Measurements from ENCODE around the gene SAMMSON.

SAMMSON gene

GRCh38 chr3:70038693-70039092 lies 39.2 kb downstream of the SAMMSON start:
- no peak overlapping the region for H3K4me3 ChIP-seq (ENCODE audit: low read depth in 1 of 2, low read length in 1 of 2)
- no peaks in the 10 kb centered on the region for H3K36me3 ChIP-seq
- no peak for TF ChIP-seq CTCF (IDR thresholded peaks at IDR 0.05)
- H3K9me3 ChIP-seq, result no peaks in the 10 kb centered on the region
- no peak overlapping the region for H3K27ac ChIP-seq
- H3K27me3 ChIP-seq, result no peaks in the 10 kb centered on the region
- no peaks in the 10 kb centered on the region for H3K4me1 ChIP-seq (ENCODE audit: control insufficient read depth in 1 of 2, insufficient read depth in 1 of 2, low read depth in 1 of 2, low read length in 1 of 2)

- TF ChIP-seq CTCF (IDR thresholded peaks at IDR 0.05), result no peak
- Histone ChIP-seq H3K4me3 (ENCODE audit: low read depth in 1 of 2, low read length in 1 of 2) (no peak overlapping the region), H3K36me3 (no peaks in the 10 kb centered on the region), H3K9me3 (no peaks in the 10 kb centered on the region), H3K4me1 (ENCODE audit: control insufficient read depth in 1 of 2, insufficient read depth in 1 of 2, low read depth in 1 of 2, low read length in 1 of 2) (no peaks in the 10 kb centered on the region), H3K27me3 (no peaks in the 10 kb centered on the region), H3K27ac (no peak overlapping the region)
Measured at GRCh38 chr3:70040386-70040785, 40.9 kb downstream of the SAMMSON start.

GRCh38 chr3:70042641-70043040 lies 43.1 kb downstream of the SAMMSON start:
- Histone ChIP-seq H3K4me3 (ENCODE audit: low read depth in 1 of 2, low read length in 1 of 2) (no peak overlapping the region), H3K4me1 (ENCODE audit: control insufficient read depth in 1 of 2, insufficient read depth in 1 of 2, low read depth in 1 of 2, low read length in 1 of 2) (no peaks in the 10 kb centered on the region), H3K27ac (no peak overlapping the region), H3K27me3 (no peaks in the 10 kb centered on the region), H3K36me3 (no peaks in the 10 kb centered on the region), H3K9me3 (no peaks in the 10 kb centered on the region)
- TF ChIP-seq CTCF (IDR thresholded peaks at IDR 0.05), result no peak

- Histone ChIP-seq H3K4me3 (ENCODE audit: low read depth in 1 of 2, low read length in 1 of 2) (no peak overlapping the region), H3K9me3 (no peaks in the 10 kb centered on the region), H3K4me1 (ENCODE audit: control insufficient read depth in 1 of 2, insufficient read depth in 1 of 2, low read depth in 1 of 2, low read length in 1 of 2) (no peaks in the 10 kb centered on the region), H3K27me3 (no peaks in the 10 kb centered on the region), H3K36me3 (no peaks in the 10 kb centered on the region), H3K27ac (no peak overlapping the region)
- TF ChIP-seq CTCF (IDR thresholded peaks at IDR 0.05), result no peak
Measured at GRCh38 chr3:70049761-70050160, 50.2 kb downstream of the SAMMSON start.

GRCh38 chr3:70053293-70053692 lies 53.8 kb downstream of the SAMMSON start:
- TF ChIP-seq CTCF (IDR thresholded peaks at IDR 0.05), result no peak
- Histone ChIP-seq H3K27ac (no peak overlapping the region), H3K4me1 (ENCODE audit: control insufficient read depth in 1 of 2, insufficient read depth in 1 of 2, low read depth in 1 of 2, low read length in 1 of 2) (no peaks in the 10 kb centered on the region), H3K9me3 (no peaks in the 10 kb centered on the region), H3K4me3 (ENCODE audit: low read depth in 1 of 2, low read length in 1 of 2) (no peak overlapping the region), H3K27me3 (no peaks in the 10 kb centered on the region), H3K36me3 (no peaks in the 10 kb centered on the region)

- H3K9me3 ChIP-seq, result no peaks in the 10 kb centered on the region
- TF ChIP-seq CTCF (IDR thresholded peaks at IDR 0.05), result no peak
- no peaks in the 10 kb centered on the region for H3K36me3 ChIP-seq
- H3K4me3 ChIP-seq (ENCODE audit: low read depth in 1 of 2, low read length in 1 of 2), result no peak overlapping the region
- no peak overlapping the region for H3K27ac ChIP-seq
- peaks cover 3% of the 10 kb centered on the region for H3K27me3 ChIP-seq
- H3K4me1 ChIP-seq (ENCODE audit: control insufficient read depth in 1 of 2, insufficient read depth in 1 of 2, low read depth in 1 of 2, low read length in 1 of 2), result no peaks in the 10 kb centered on the region
Measured at GRCh38 chr3:70056081-70056480, 56.5 kb downstream of the SAMMSON start.

All from neutrophil (primary cell).